ENCODE measurements around the gene OR10H3.
"Not testable (repeated sequence)": the region's sequence is repeated elsewhere in the genome, so short reads cannot be mapped to it uniquely, and the experiment has no call there.

- not testable (repeated sequence) for TF ChIP-seq CTCF, POLR2A (IDR thresholded peaks at IDR 0.05)
These were observed 36.4 kb downstream of the OR10H3 start for GRCh38 chr19:15774159-15774558.

Measured in ovary (tissue), 3 donors.